ENCODE measurements around the gene MATN1. TPM values are rescaled to one million over a fixed set of nuclear protein-coding genes. Genes with fewer than 3 reads are reported as not detected.

MATN1 gene
- polyA plus RNA-seq, 2 of the 4 experiments (the other 2 are of a cell fraction): 0.05 to 0.17 TPM

- POLR2A ChIA-PET: no interaction called here
- H3K9me3 ChIP-seq: no peaks in the 10 kb centered on the region
- no peak overlapping the region for H3K4me2 ChIP-seq
- 56% methylated on average over 3 of the region's 11 CpGs for WGBS (ENCODE audit: missing lambda C conversion rate)
- no peaks in the 10 kb centered on the region for H3K4me1 ChIP-seq
- CTCF ChIA-PET: interaction anchor here (1.1 to 4.7 kb wide), 3 partner anchors 18 to 149 kb away, joined by 3 to 23 read pairs (median 4); no protein-coding TSS in a partner anchor
- no peak overlapping the region for H3K4me3 ChIP-seq
- FAIRE-seq (no peak), ATAC-seq (no peak), DNase-seq (ENCODE audit: low read depth in 1 of 2, low spot score in 1 of 2) (no peak)
- no peak overlapping the region for H3K27ac ChIP-seq
- TF ChIP-seq PHF8 (IDR thresholded peaks at IDR 0.05; ENCODE audit: borderline replicate concordance, low read depth) (no peak), SMC3 (IDR thresholded peaks at IDR 0.05) (no peak), BHLHE40 (IDR thresholded peaks at IDR 0.05; ENCODE audit: low read depth, low read length) (no peak), CEBPB (IDR thresholded peaks at IDR 0.05) (no peak), KDM5A (IDR thresholded peaks at IDR 0.05) (no peak), HOXB13 (CRISPR knock-in tag; IDR thresholded peaks at IDR 0.05; ENCODE audit: low read depth) (no peak), CBX8 (IDR thresholded peaks at IDR 0.05) (no peak), POLR2A (IDR thresholded peaks at IDR 0.05; ENCODE audit: low read length) (no peak), GATA3 (IDR thresholded peaks at IDR 0.05; ENCODE audit: borderline replicate concordance) (no peak)
- TF ChIP-seq, protein P1, sequence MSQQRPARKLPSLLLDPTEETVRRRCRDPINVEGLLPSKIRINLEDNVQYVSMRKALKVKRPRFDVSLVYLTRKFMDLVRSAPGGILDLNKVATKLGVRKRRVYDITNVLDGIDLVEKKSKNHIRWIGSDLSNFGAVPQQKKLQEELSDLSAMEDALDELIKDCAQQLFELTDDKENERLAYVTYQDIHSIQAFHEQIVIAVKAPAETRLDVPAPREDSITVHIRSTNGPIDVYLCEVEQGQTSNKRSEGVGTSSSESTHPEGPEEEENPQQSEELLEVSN (IDR thresholded peaks at IDR 0.05; ENCODE audit: borderline replicate concordance, low read depth): no peak
- TF ChIP-seq, protein P2, sequence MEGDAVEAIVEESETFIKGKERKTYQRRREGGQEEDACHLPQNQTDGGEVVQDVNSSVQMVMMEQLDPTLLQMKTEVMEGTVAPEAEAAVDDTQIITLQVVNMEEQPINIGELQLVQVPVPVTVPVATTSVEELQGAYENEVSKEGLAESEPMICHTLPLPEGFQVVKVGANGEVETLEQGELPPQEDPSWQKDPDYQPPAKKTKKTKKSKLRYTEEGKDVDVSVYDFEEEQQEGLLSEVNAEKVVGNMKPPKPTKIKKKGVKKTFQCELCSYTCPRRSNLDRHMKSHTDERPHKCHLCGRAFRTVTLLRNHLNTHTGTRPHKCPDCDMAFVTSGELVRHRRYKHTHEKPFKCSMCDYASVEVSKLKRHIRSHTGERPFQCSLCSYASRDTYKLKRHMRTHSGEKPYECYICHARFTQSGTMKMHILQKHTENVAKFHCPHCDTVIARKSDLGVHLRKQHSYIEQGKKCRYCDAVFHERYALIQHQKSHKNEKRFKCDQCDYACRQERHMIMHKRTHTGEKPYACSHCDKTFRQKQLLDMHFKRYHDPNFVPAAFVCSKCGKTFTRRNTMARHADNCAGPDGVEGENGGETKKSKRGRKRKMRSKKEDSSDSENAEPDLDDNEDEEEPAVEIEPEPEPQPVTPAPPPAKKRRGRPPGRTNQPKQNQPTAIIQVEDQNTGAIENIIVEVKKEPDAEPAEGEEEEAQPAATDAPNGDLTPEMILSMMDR (IDR thresholded peaks at IDR 0.05): no peak
- TF ChIP-seq, protein P3, sequence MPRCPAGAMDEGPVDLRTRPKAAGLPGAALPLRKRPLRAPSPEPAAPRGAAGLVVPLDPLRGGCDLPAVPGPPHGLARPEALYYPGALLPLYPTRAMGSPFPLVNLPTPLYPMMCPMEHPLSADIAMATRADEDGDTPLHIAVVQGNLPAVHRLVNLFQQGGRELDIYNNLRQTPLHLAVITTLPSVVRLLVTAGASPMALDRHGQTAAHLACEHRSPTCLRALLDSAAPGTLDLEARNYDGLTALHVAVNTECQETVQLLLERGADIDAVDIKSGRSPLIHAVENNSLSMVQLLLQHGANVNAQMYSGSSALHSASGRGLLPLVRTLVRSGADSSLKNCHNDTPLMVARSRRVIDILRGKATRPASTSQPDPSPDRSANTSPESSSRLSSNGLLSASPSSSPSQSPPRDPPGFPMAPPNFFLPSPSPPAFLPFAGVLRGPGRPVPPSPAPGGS (IDR thresholded peaks at IDR 0.05): no peak
Observed at GRCh38 chr1:30761381-30762151, 38.2 kb upstream of the MATN1 start.

GRCh38 chr1:30760596-30761324 lies 37.4 kb upstream of the MATN1 start:
- ATAC-seq: no peak

More at GRCh38 chr1:30760596-30761324, 37.4 kb upstream of the MATN1 start:
- 77% methylated on average over 18 of the region's 18 CpGs for WGBS (ENCODE audit: missing lambda C conversion rate)
- DNase-seq (ENCODE audit: low read depth in 1 of 2, low spot score in 1 of 2): no peak
- H3K4me2 ChIP-seq: no peak overlapping the region
- no peak overlapping the region for H3K4me3 ChIP-seq
- TF ChIP-seq GATA3 (IDR thresholded peaks at IDR 0.05; ENCODE audit: borderline replicate concordance): no peak
- TF ChIP-seq ELK1 (IDR thresholded peaks at IDR 0.05; ENCODE audit: low read depth, low read length): no peak
- TF ChIP-seq BHLHE40 (IDR thresholded peaks at IDR 0.05; ENCODE audit: low read depth, low read length): no peak
- TF ChIP-seq SMC3 (IDR thresholded peaks at IDR 0.05): no peak
- TF ChIP-seq HEYL (CRISPR knock-in tag; IDR thresholded peaks at IDR 0.05): no peak
- no peak for TF ChIP-seq MYC (IDR thresholded peaks at IDR 0.05; ENCODE audit: borderline replicate concordance, low read length)
- TF ChIP-seq RAD21 (conservative IDR thresholded peaks at IDR 0.05 in 1 of 2, IDR thresholded peaks at IDR 0.05 in 1 of 2): no peak
- TF ChIP-seq SREBF2 (IDR thresholded peaks at IDR 0.05): no peak
- TF ChIP-seq ESRRA (IDR thresholded peaks at IDR 0.05; ENCODE audit: borderline replicate concordance, low read length): no peak
- TF ChIP-seq MAX (IDR thresholded peaks at IDR 0.05): no peak
- TF ChIP-seq HES2 (IDR thresholded peaks at IDR 0.05): no peak
- H3K27ac ChIP-seq: no peak overlapping the region
- CTCF ChIA-PET: interaction anchor here (0.6 to 4.7 kb wide), 3 partner anchors 18 to 162 kb away, joined by 3 to 23 read pairs (median 3); no protein-coding TSS in a partner anchor
- H3K4me1 ChIP-seq: no peaks in the 10 kb centered on the region
- POLR2A ChIA-PET: no interaction called here
- no peak for FAIRE-seq
- H3K9me3 ChIP-seq: no peaks in the 10 kb centered on the region
